HL-60/S4 treated with phorbol 12-myristate 13-acetate at 8.2 ng/mL for 4 days and 3 days (cell line): ENCODE data around the gene SFI1.
"Not testable (repeated sequence)": the region's sequence is repeated elsewhere in the genome, so short reads cannot be mapped to it uniquely, and the experiment has no call there.

ENCODE experiments used
- in situ Hi-C: fragments of 300-500 bp; cut with MboI; formaldehyde crosslinking; loops from 2 replicates; pipeline ENCODE4 v1.15.0; 2022; ENCODE audit warnings: low sequenced_read_pairs

The SFI1 gene

GRCh38 chr22:31544481-31545480 lies 48.4 kb downstream of the SFI1 start:
- in situ Hi-C loops: no loop called here

DNA sequence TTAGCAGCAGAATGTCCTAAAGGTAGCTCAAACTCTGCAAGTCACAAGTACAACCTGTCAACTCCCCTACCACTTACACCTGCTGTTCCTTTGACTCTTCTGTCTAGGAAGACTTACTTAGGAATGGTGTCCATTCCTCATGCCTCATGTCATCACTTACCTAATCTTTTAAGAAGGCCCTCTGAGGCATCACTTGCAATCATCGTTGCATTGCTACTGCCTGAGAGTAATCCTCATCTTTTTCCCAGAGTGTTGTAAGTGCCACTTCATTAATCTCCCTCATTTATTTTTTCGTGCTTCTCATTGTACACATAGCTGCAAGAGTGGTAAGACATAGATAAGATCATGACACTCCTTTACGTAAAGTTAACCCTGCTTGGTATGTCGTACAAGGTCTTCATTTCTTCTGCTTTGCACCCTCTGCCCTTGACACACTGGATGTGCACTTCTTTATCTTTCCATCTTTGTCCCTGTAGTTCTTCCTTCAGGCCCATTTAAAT lies 54.6 kb downstream of the SFI1 start:
- in situ Hi-C loops: no loop called here

DNA sequence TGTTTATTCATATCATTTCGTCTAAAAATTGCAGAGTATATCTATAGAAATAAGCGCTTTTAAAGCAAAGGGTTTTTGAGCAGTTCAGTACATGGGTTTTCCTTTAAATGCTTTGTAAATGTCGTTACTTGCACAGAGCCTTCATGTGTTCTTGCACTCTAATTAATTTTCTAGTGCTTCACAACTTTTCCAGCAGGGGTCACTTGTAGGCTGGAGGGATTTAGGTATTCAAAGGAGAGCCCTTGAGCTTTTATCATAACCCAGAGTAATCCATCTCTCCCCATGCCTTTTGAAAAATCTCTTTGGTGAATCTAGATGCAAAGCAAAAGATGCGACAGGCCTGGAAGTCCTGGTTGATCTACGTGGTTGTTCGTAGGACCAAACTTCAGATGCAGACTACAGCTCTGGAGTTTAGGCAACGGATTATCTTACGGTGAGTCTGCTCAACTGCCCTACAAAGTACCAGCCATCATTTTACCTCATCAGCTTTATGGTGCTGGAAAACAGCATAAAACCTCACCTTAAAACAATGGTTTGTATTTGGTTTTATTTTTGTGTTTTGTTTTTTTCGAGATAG lies 60.4 kb downstream of the SFI1 start:
- in situ Hi-C loops: no loop called here

DNA sequence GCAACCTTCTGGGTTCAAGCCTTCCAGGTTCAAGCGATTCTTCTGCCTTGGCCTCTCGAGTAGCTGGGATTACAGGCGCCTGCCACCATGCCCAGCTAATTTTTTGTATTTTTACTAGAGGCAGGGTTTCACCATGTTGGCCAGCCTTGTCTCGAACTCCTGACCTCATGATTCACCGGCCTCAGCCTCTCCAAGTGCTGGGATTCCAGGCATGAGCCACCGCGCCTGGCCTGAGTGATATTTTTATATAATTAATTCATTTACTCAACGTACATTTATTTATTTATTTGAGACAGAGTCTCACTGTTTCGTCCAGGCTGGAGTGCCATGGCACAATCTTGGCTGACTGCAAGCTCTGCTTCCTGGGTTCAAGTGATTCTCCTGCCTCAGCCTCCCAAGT lies 62.2 kb downstream of the SFI1 start:
- in situ Hi-C loops: not testable (repeated sequence)

GRCh38 chr22:31561238-31561887 lies 65.0 kb downstream of the SFI1 start:
- in situ Hi-C loops: no loop called here

GRCh38 chr22:31561970-31562369 lies 65.6 kb downstream of the SFI1 start:
- in situ Hi-C loops: no loop called here

GRCh38 chr22:31566484-31566883 lies 70.1 kb downstream of the SFI1 start:
- in situ Hi-C loops: no loop called here

DNA sequence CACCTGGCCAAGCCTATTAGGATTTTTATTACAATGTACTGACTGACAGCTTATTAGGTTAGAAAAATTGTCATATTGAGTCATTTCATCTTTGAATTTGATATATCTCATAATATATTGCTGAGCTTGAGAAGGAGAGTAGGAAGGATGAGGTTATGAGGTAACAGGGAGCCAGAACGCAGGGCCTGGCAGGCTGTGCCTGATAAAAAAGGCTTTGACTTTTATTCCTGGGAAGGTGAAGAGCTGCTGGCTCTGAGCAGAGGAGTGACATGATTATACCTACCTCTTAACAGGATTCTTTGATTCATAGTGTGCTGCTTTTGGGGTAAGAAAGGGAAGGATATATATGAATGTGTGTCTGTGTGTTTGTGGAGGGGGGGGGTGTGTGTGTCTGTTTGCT lies 70.9 kb downstream of the SFI1 start:
- in situ Hi-C loops: no loop called here

DNA sequence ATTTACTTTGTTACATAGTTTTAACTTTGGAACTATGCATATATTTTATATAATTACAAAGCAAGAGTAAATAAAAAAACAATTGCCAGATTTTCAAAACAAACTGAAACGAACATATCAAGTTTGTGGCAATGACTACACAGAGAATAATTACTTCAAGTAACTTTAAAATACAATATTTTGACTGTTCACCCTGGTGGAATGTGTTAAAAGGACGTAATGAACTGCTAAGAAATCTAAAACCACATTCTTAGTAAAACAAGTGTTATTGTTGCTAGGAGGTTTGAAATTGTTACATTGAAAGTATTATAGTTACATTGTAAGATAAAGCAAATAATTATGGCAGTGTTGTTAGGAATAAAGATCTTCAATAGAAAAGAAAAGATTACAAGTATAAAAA lies 71.4 kb downstream of the SFI1 start:
- in situ Hi-C loops: no loop called here

GRCh38 chr22:31569126-31569525 lies 72.8 kb downstream of the SFI1 start:
- in situ Hi-C loops: no loop called here

- in situ Hi-C loops: no loop called here
Measured at GRCh38 chr22:31572939-31573338, 76.6 kb downstream of the SFI1 start.

- in situ Hi-C loops: no loop called here
Measured at GRCh38 chr22:31574055-31574670, 77.8 kb downstream of the SFI1 start.

GRCh38 chr22:31575190-31575589 lies 78.9 kb downstream of the SFI1 start:
- in situ Hi-C loops: no loop called here

GRCh38 chr22:31577711-31578110 lies 81.4 kb downstream of the SFI1 start:
- in situ Hi-C loops: no loop called here

GRCh38 chr22:31578171-31578570 lies 81.8 kb downstream of the SFI1 start:
- in situ Hi-C loops: no loop called here

DNA sequence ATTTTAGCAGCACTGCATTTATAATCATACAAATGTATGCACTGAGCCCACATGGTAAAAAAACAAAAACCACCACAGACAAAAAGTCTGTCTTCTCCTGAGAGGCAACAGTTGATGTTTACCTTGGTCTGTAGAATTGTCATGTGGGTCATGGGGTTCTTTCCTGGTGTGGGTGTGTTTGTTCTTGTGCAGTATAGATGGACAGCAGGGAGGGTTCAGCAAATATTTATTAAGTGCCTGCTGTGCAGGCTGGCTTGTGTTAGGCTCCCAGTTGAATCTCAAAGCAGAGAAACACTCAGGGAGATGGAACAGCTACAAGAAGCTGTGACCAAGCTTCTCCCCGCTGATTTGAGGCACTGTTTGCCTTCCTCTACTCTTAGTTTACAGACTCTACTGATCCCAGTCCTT lies 83.5 kb downstream of the SFI1 start:
- in situ Hi-C loops: no loop called here

GRCh38 chr22:31583861-31584485 lies 87.6 kb downstream of the SFI1 start:
- in situ Hi-C loops: no loop called here

DNA sequence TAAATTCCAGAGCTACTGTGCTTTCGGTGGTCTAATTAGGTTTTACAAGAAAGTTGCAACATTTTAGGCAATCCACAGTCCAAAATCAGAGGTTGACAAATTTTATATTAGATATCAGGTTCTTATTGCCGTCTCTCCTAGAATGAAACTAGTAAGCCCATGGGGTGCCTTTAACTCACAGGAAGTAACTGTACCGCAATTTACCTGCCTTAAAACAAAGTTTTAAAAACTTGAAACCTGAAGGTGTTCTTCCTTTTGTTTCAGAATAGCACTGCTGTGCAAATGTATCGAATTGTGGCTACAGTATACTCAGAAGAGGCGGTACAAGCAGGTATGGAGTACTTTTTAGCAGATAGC lies 88.4 kb downstream of the SFI1 start:
- in situ Hi-C loops: no loop called here

DNA sequence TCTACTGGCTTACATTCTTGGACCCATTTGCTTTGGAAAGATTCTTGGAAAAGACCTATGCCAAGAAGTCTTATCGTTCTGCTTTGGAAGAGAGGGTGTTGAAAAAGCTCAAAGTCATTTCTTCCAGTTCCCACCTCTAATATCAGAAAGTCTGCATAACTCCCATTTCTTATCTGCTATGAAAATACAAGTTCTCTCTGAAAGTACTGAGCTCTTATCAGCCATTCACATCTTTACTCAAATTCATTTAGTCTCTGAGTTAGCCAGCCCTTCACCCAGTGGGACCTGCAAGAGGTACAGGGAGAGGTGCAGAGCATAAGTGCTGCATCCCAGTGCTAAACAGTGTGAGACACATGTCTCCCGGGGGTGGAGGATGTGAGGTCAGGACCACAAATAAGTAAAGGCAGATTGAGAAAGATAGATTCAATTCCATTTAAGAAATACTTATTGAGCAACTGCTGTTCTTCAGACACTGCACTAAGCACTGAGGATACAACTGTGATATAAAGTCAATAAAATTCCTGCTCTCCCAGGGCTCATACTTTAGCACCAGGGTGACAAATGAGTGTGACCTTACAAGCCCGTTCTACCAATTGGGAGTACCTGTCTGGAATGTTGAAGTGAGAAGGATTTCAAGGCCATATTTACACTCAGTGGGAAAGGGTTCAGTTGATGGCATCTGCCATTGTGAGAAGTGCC lies 89.0 kb downstream of the SFI1 start:
- in situ Hi-C loops: no loop called here
